HEK293 (cell line): ENCODE results near the gene DCAF15.

Experiments used
- BCL6B ChIP-seq: fragments of 450-650 bp; formaldehyde crosslinking; IDR thresholded peaks from 2 replicates; pipeline ENCODE4 v1.5.1; 2017; ENCODE audit warnings: missing biosample characterization, missing genetic modification characterization
- GFI1B ChIP-seq: fragments of 450-650 bp; formaldehyde crosslinking; IDR thresholded peaks from 2 replicates; pipeline ENCODE4 v1.5.1; 2016; ENCODE audit warnings: missing biosample characterization, missing genetic modification characterization
- GLIS1 ChIP-seq: fragments of 450-650 bp; formaldehyde crosslinking; IDR thresholded peaks from 2 replicates; pipeline ENCODE4 v1.5.1; 2016; ENCODE audit warnings: missing biosample characterization, missing genetic modification characterization
- HOXD13 ChIP-seq: sonication (generic); formaldehyde crosslinking; IDR thresholded peaks from 2 replicates; pipeline ENCODE4 v1.8.0; 2022; ENCODE audit warnings: missing genetic modification reagents, borderline replicate concordance
- IKZF3 ChIP-seq: fragments of 450-650 bp; IDR thresholded peaks from 2 replicates; pipeline ENCODE4 v1.5.0; 2018; ENCODE audit warnings: missing biosample characterization, mild to moderate bottlenecking, missing genetic modification characterization, moderate library complexity
- KLF8 ChIP-seq: fragments of 450-650 bp; formaldehyde crosslinking; IDR thresholded peaks from 2 replicates; pipeline ENCODE4 v1.5.1; 2016; ENCODE audit warnings: missing biosample characterization, missing genetic modification characterization
- PRDM2 ChIP-seq: fragments of 450-650 bp; formaldehyde crosslinking; IDR thresholded peaks from 2 replicates; pipeline ENCODE4 v1.5.1; 2016; ENCODE audit warnings: missing biosample characterization, missing genetic modification characterization, borderline replicate concordance
- SCRT1 ChIP-seq: fragments of 450-650 bp; formaldehyde crosslinking; IDR thresholded peaks from 2 replicates; pipeline ENCODE4 v1.5.1; 2016; ENCODE audit warnings: missing biosample characterization, missing genetic modification characterization, borderline replicate concordance
- ZBTB7A ChIP-seq: fragments of 450-650 bp; formaldehyde crosslinking; IDR thresholded peaks from 2 replicates; pipeline ENCODE4 v1.5.1; 2016; ENCODE audit warnings: low read depth, missing biosample characterization, missing genetic modification characterization
- ZBTB8A ChIP-seq: fragments of 450-650 bp; formaldehyde crosslinking; IDR thresholded peaks from 2 replicates; pipeline ENCODE4 v1.5.1; 2016; ENCODE audit warnings: missing biosample characterization, missing genetic modification characterization
- ZFP37 ChIP-seq: fragments of 450-650 bp; formaldehyde crosslinking; IDR thresholded peaks from 2 replicates; pipeline ENCODE4 v1.5.1; 2016; ENCODE audit warnings: missing biosample characterization, missing genetic modification characterization
- ZNF10 ChIP-seq: fragments of 450-650 bp; formaldehyde crosslinking; IDR thresholded peaks from 2 replicates; pipeline ENCODE4 v1.5.1; 2017; ENCODE audit warnings: missing biosample characterization, missing genetic modification characterization
- ZNF112 ChIP-seq: fragments of 450-650 bp; formaldehyde crosslinking; IDR thresholded peaks from 2 replicates; pipeline ENCODE4 v1.5.0; 2017; ENCODE audit warnings: missing biosample characterization, missing genetic modification characterization
- ZNF157 ChIP-seq: fragments of 450-650 bp; formaldehyde crosslinking; IDR thresholded peaks from 2 replicates; pipeline ENCODE4 v1.5.1; 2016; ENCODE audit warnings: missing biosample characterization, missing genetic modification characterization
- ZNF16 ChIP-seq: fragments of 450-650 bp; formaldehyde crosslinking; IDR thresholded peaks from 2 replicates; pipeline ENCODE4 v1.5.1; 2016; ENCODE audit warnings: low read depth, missing biosample characterization, missing genetic modification characterization
- ZNF2 ChIP-seq: fragments of 450-650 bp; formaldehyde crosslinking; IDR thresholded peaks from 2 replicates; pipeline ENCODE4 v1.5.1; 2016; ENCODE audit warnings: missing biosample characterization, missing genetic modification characterization
- ZNF239 ChIP-seq: fragments of 450-650 bp; formaldehyde crosslinking; IDR thresholded peaks from 2 replicates; pipeline ENCODE4 v1.5.1; 2016; ENCODE audit warnings: missing biosample characterization, missing genetic modification characterization
- ZNF24 ChIP-seq: fragments of 450-650 bp; formaldehyde crosslinking; IDR thresholded peaks from 2 replicates; pipeline ENCODE4 v1.5.1; 2016; ENCODE audit warnings: missing biosample characterization, missing genetic modification characterization
- ZNF391 ChIP-seq: fragments of 450-650 bp; formaldehyde crosslinking; IDR thresholded peaks from 2 replicates; pipeline ENCODE4 v1.5.1; 2016; ENCODE audit warnings: low read depth, missing biosample characterization, missing genetic modification characterization, borderline replicate concordance
- ZNF398 ChIP-seq: fragments of 450-650 bp; formaldehyde crosslinking; IDR thresholded peaks from 2 replicates; pipeline ENCODE4 v1.5.1; 2017; ENCODE audit warnings: missing biosample characterization, missing genetic modification characterization
- ZNF426 ChIP-seq: fragments of 450-650 bp; formaldehyde crosslinking; IDR thresholded peaks from 2 replicates; pipeline ENCODE4 v1.5.1; 2017; ENCODE audit warnings: missing biosample characterization, missing genetic modification characterization, mild to moderate bottlenecking, inconsistent platforms, moderate library complexity
- ZNF513 ChIP-seq: fragments of 450-650 bp; IDR thresholded peaks from 2 replicates; pipeline ENCODE4 v1.5.1; 2018; ENCODE audit warnings: missing biosample characterization, missing genetic modification characterization
- ZNF560 ChIP-seq: fragments of 450-650 bp; formaldehyde crosslinking; IDR thresholded peaks from 2 replicates; pipeline ENCODE4 v1.5.1; 2017; ENCODE audit warnings: missing biosample characterization, missing genetic modification characterization, borderline replicate concordance
- ZNF571 ChIP-seq: fragments of 450-650 bp; formaldehyde crosslinking; IDR thresholded peaks from 2 replicates; pipeline ENCODE4 v1.5.0; 2017; ENCODE audit warnings: missing biosample characterization, missing genetic modification characterization
- ZNF621 ChIP-seq: fragments of 450-650 bp; formaldehyde crosslinking; IDR thresholded peaks from 2 replicates; pipeline ENCODE4 v1.5.1; 2017; ENCODE audit warnings: missing biosample characterization, missing genetic modification characterization
- ZNF626 ChIP-seq: fragments of 450-650 bp; sonication (Bioruptor Pico); formaldehyde crosslinking; IDR thresholded peaks from 2 replicates; pipeline ENCODE4 v1.5.1; 2018; ENCODE audit warnings: missing biosample characterization, missing genetic modification characterization, inconsistent platforms
- ZNF629 ChIP-seq: fragments of 450-650 bp; formaldehyde crosslinking; IDR thresholded peaks from 2 replicates; pipeline ENCODE4 v1.5.1; 2017; ENCODE audit warnings: missing biosample characterization, missing genetic modification characterization
- ZNF658 ChIP-seq: fragments of 450-650 bp; formaldehyde crosslinking; IDR thresholded peaks from 2 replicates; pipeline ENCODE4; 2016; ENCODE audit warnings: missing biosample characterization, missing genetic modification characterization
- ZNF776 ChIP-seq: fragments of 450-650 bp; formaldehyde crosslinking; IDR thresholded peaks from 2 replicates; pipeline ENCODE4 v1.5.0; 2017; ENCODE audit warnings: missing biosample characterization, missing genetic modification characterization, borderline replicate concordance
- ZSCAN4 ChIP-seq: fragments of 450-650 bp; formaldehyde crosslinking; IDR thresholded peaks from 2 replicates; pipeline ENCODE4 v1.5.1; 2017; ENCODE audit warnings: missing biosample characterization, missing genetic modification characterization

The DCAF15 gene

GRCh38 chr19:13934785-13935109 lies 17.6 kb upstream of the DCAF15 start (continued):
- TF ChIP-seq PRDM2 (tag by site-specific recombination) (peak; percentile 82; the same call in 1 of the 2 replicates), ZNF398 (tag by site-specific recombination) (no peak), KLF8 (no peak), ZNF157 (tag by site-specific recombination) (no peak), SCRT1 (tag by site-specific recombination) (no peak), ZBTB7A (no peak), ZBTB8A (no peak), ZNF629 (tag by site-specific recombination) (no peak), IKZF3 (tag by site-specific recombination) (no peak), ZNF776 (tag by site-specific recombination) (no peak), ZNF626 (tag by site-specific recombination) (no peak), ZSCAN4 (tag by site-specific recombination) (peak; percentile 96), ZNF10 (no peak), ZNF239 (tag by site-specific recombination) (no peak), GFI1B (no peak), GLIS1 (tag by site-specific recombination) (no peak), ZNF513 (no peak), ZNF571 (tag by site-specific recombination) (no peak), ZNF426 (no peak), ZNF560 (tag by site-specific recombination) (no peak), ZNF24 (tag by site-specific recombination) (no peak), ZNF112 (tag by site-specific recombination) (no peak), ZNF658 (tag by site-specific recombination) (no peak), ZNF16 (tag by site-specific recombination) (no peak), BCL6B (tag by site-specific recombination) (no peak), ZNF391 (tag by site-specific recombination) (no peak), ZNF2 (0 out of 2 replicates have a peak, but pooled peaks have one; percentile 8), ZFP37 (tag by site-specific recombination) (no peak), HOXD13 (peak; percentile 49; the same call in 1 of the 2 replicates), ZNF621 (peak; percentile 27; the same call in 1 of the 2 replicates)
